Dedifferentiated amniotic fluid mesenchymal stem cell (primary cell): ENCODE data around the gene STXBP5L.
"Not testable (repeated sequence)": the region's sequence is repeated elsewhere in the genome, so short reads cannot be mapped to it uniquely, and the experiment has no call there.

Source experiments
- DNase-seq: peaks from one replicate; pipeline ENCODE4 v3.0.0-alpha.2; 2016; ENCODE audit errors: extremely low spot score

Gene STXBP5L

GRCh38 chr3:121430664-121431215, 522.7 kb downstream of the STXBP5L start:
- DNase-seq, result no peak

GRCh38 chr3:121431726-121432517, 523.9 kb downstream of the STXBP5L start:
- peak; percentile 38 for DNase-seq

GRCh38 chr3:121436074-121436473, 528.1 kb downstream of the STXBP5L start:
- no peak for DNase-seq

GRCh38 chr3:121436641-121437040, 528.6 kb downstream of the STXBP5L start:
- no peak for DNase-seq

GRCh38 chr3:121443456-121443855, 535.5 kb downstream of the STXBP5L start:
- no peak for DNase-seq

DNA sequence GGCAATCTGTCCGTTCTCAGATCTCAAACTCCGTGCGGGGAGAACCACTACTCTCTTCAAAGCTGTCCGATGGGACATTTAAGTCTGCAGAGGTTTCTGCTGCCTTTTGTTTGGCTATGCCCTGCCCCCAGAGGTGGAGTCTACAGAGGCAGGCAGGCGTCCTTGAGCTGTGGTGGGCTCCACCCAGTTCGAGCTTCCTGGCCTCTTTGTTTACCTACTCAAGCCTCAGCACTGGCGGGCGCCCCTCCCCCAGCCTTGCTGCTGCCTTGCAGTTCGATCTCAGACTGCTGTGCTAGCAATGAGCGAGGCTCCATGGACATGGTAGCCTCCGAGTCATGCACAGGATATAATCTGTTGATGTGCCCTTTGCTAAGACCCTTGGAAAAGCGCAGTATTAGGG, 543.7 kb downstream of the STXBP5L start:
- not testable (repeated sequence) for DNase-seq

DNA sequence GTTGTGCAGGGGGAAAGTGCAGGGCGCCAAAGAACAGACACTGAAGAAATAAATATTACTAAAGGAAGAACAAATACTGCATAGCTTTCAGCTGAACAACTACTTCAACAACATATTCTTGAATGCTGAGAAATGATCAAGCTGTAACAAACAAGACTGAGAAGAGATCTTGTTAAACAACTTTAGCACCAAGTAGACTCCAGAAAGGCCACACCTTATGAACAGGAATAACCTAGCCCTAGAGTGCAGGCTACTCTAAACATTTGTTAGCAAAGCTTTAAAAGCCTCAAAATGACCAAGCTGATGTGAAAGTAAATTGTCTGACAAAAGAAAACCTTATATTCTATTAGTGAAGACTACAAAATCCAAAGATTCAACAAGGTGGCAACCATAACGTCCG, 554.6 kb downstream of the STXBP5L start:
- DNase-seq, result no peak

- no peak for DNase-seq
Measured at GRCh38 chr3:121463745-121464144, 555.7 kb downstream of the STXBP5L start.

DNA sequence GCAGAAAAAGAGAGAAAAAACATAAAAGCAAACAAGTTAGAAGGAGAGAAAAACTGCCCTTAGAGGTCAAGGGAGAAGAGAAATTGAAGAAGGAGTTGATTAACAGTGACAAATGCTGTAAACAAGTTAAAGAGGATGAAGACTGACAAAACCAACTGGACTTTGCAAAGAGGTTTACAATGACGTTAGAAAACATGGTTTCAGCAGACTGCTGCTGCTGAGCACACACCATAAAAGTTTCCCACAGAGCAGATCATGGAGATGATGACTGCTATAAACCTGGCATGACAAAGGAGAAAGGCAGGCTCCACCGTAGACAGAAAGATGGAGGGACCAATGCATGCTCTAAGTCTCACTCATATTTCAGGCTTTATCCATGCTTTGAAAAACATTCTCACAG, 559.1 kb downstream of the STXBP5L start:
- no peak for DNase-seq

DNA sequence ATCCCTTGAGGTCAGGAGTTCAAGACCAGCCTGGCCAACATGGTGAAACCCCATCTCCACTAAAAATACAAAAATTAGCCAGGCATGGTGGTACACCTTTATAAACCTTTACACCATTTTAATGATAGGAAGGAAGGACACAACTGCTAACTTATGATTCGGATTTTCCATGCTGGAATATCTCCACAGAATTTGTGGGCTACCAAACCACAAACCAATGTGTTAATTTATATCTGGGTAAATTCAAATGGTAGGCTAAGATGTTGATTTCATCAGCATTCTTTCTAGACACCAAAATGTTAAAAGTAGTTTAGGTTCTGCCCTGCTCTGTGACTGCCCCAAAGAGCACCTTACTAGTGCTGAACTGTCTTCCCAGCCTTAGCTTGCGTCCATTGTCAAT, 565.0 kb downstream of the STXBP5L start:
- DNase-seq, result no peak
